Stimulated activated CD8-positive, alpha-beta memory T cell treated with anti-CD3 and anti-CD28 coated beads, Interleukin-12 subunit alpha, Interleukin-12 subunit beta, amount 100 ng/mL, for 24 hours (primary cell): ENCODE results near the gene ADGRB2.

Source experiments
- DNase-seq: peaks from one replicate; pipeline ENCODE4 v3.0.0-alpha.2; 2020; ENCODE audit errors: extremely low read depth

The ADGRB2 gene

GRCh38 chr1:31679091-31679490 is 85.0 kb downstream of the ADGRB2 start:
- no peak for DNase-seq

- DNase-seq: no peak
Observed at GRCh38 chr1:31678681-31679080, 85.5 kb downstream of the ADGRB2 start.

GRCh38 chr1:31677949-31678348 is 86.2 kb downstream of the ADGRB2 start:
- no peak for DNase-seq

GRCh38 chr1:31677401-31677800 is 86.7 kb downstream of the ADGRB2 start:
- DNase-seq: no peak
